Measurements from ENCODE around the gene PTPRK.

- TF ChIP-seq, protein P1, sequence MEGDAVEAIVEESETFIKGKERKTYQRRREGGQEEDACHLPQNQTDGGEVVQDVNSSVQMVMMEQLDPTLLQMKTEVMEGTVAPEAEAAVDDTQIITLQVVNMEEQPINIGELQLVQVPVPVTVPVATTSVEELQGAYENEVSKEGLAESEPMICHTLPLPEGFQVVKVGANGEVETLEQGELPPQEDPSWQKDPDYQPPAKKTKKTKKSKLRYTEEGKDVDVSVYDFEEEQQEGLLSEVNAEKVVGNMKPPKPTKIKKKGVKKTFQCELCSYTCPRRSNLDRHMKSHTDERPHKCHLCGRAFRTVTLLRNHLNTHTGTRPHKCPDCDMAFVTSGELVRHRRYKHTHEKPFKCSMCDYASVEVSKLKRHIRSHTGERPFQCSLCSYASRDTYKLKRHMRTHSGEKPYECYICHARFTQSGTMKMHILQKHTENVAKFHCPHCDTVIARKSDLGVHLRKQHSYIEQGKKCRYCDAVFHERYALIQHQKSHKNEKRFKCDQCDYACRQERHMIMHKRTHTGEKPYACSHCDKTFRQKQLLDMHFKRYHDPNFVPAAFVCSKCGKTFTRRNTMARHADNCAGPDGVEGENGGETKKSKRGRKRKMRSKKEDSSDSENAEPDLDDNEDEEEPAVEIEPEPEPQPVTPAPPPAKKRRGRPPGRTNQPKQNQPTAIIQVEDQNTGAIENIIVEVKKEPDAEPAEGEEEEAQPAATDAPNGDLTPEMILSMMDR (conservative IDR thresholded peaks at IDR 0.05): no peak
- TF ChIP-seq EZH2 (IDR thresholded peaks at IDR 0.05; ENCODE audit: low read depth): no peak
These were observed 76.8 kb downstream of the PTPRK start for GRCh38 chr6:128443553-128443952.
